SU-DHL-6 (cell line): ENCODE results near the gene GNG11.

Experiments used
- H2AFZ ChIP-seq: fragments of 200-600 bp; sonication (generic); 2 replicates; pipeline ENCODE4 v1.6.1; 2014; ENCODE audit warnings: low read depth, mild to moderate bottlenecking, moderate library complexity, mixed read lengths, antibody characterized with exemption, low read length; ENCODE audit not compliant: severe bottlenecking
- H3F3A ChIP-seq: fragments of 200-600 bp; shearing (Covaris generic); 2 replicates; pipeline ENCODE4 v1.6.0; 2016; ENCODE audit warnings: antibody characterized with exemption, mild to moderate bottlenecking; ENCODE audit not compliant: insufficient read depth
- H3K27ac ChIP-seq: fragments of 200-600 bp; sonication (generic); 2 replicates; pipeline ENCODE4 v1.5.1; 2016; ENCODE audit warnings: low read depth, mild to moderate bottlenecking, low read length, moderate library complexity, mixed read lengths
- H3K27me3 ChIP-seq: fragments of 200-600 bp; sonication (generic), shearing (Covaris generic); 2 replicates; pipeline ENCODE4 v1.6.0; 2014; ENCODE audit warnings: mild to moderate bottlenecking, low read length
- H3K36me3 ChIP-seq: fragments of 200-600 bp; sonication (generic); 2 replicates; pipeline ENCODE4 v1.6.1; 2014; ENCODE audit warnings: mild to moderate bottlenecking, low read length, mixed read lengths
- H3K4me2 ChIP-seq: fragments of 300-600, 200-600 bp; shearing (Covaris generic), sonication (generic); 2 replicates; pipeline ENCODE4 v1.6.0; 2014; ENCODE audit warnings: low read length, low read depth, mild to moderate bottlenecking; ENCODE audit not compliant: poor library complexity, severe bottlenecking
- H3K4me3 ChIP-seq: fragments of 200-600 bp; sonication (generic); 2 replicates; pipeline ENCODE4 v1.5.1; 2014; ENCODE audit warnings: antibody characterized with exemption, low read length, mild to moderate bottlenecking, mixed read lengths; ENCODE audit not compliant: insufficient read depth, poor library complexity, severe bottlenecking
- H3K79me2 ChIP-seq: fragments of 200-600 bp; sonication (generic); 2 replicates; pipeline ENCODE4 v1.6.1; 2014; ENCODE audit warnings: mild to moderate bottlenecking, low read length, moderate library complexity; ENCODE audit not compliant: insufficient read depth
- H3K9ac ChIP-seq: fragments of 200-600 bp; sonication (generic); 2 replicates; pipeline ENCODE4 v1.7.0; 2014; ENCODE audit warnings: mild to moderate bottlenecking, low read length
- H3K9me2 ChIP-seq: fragments of 200-600 bp; sonication (generic); replicated peaks from 2 replicates; pipeline ENCODE4 v1.6.1; 2014; ENCODE audit warnings: low read length; ENCODE audit not compliant: insufficient read depth
- H3K9me3 ChIP-seq: fragments of 200-600 bp; sonication (generic); 2 replicates; pipeline ENCODE4 v1.6.1; 2014; ENCODE audit warnings: low read length, mixed read lengths; ENCODE audit not compliant: insufficient read depth
- H4K20me1 ChIP-seq: fragments of 200-600 bp; sonication (generic); 2 replicates; pipeline ENCODE4 v1.6.1; 2014; ENCODE audit warnings: low read depth, mild to moderate bottlenecking, antibody characterized with exemption, low read length, moderate library complexity, mixed read lengths
- EZH2phosphoT487 ChIP-seq: fragments of 200-600 bp; sonication (generic), shearing (Covaris generic); conservative IDR thresholded peaks from 2 replicates; pipeline ENCODE4 v1.6.1; 2018; ENCODE audit warnings: mild to moderate bottlenecking, antibody characterized with exemption, low read length, moderate library complexity, mixed read lengths
- TF ChIP-seq, protein P1 (sequence below): fragments of 200-600 bp; sonication (generic); IDR thresholded peaks from one replicate; pipeline ENCODE4 v1.5.1; 2017; ENCODE audit warnings: antibody characterized with exemption, mild to moderate bottlenecking, low read length, moderate library complexity; ENCODE audit not compliant: insufficient read depth, poor library complexity, severe bottlenecking

The GNG11 gene

DNA sequence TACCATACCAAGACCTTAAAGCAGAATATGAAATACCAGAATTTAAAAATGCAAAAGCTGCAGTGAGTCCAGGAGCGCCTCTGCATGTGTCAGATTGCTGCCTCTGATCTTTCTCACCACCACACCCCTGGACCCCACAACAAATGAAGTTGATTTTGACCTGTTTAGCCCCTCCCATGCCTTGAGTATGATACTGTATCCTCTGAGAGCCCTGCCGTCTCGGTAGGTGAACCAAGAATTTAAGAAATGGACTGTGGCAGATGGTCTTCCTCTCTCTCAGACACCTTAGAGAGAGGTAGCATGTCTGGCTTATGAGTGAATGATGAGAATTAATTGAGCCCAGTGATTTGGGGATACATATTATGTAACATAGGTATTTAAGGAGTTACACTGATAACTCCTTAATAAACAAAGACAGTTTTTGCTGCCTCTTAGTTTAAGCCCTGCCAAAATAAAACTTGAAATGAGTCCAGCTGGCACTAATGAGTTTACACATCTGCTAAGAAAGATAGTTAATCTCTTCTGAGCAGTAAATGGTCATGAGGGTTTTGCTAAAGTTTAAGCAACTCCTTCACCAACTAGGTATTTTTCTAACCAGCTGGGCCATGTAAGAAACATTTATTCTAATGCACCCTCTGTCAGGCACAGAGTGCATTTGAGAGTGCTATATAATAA, 26.4 kb upstream of the GNG11 start:
- no peak overlapping the region for H3K4me3 ChIP-seq
- H3K9me2 ChIP-seq: no peaks in the 10 kb centered on the region
- no peaks in the 10 kb centered on the region for H3F3A ChIP-seq
- H3K27ac ChIP-seq: no peak overlapping the region
- no peak overlapping the region for H3K9ac ChIP-seq
- H3K27me3 ChIP-seq: no peaks in the 10 kb centered on the region
- H3K9me3 ChIP-seq: no peaks in the 10 kb centered on the region
- H2AFZ ChIP-seq: no peak overlapping the region
- TF ChIP-seq, protein P1, sequence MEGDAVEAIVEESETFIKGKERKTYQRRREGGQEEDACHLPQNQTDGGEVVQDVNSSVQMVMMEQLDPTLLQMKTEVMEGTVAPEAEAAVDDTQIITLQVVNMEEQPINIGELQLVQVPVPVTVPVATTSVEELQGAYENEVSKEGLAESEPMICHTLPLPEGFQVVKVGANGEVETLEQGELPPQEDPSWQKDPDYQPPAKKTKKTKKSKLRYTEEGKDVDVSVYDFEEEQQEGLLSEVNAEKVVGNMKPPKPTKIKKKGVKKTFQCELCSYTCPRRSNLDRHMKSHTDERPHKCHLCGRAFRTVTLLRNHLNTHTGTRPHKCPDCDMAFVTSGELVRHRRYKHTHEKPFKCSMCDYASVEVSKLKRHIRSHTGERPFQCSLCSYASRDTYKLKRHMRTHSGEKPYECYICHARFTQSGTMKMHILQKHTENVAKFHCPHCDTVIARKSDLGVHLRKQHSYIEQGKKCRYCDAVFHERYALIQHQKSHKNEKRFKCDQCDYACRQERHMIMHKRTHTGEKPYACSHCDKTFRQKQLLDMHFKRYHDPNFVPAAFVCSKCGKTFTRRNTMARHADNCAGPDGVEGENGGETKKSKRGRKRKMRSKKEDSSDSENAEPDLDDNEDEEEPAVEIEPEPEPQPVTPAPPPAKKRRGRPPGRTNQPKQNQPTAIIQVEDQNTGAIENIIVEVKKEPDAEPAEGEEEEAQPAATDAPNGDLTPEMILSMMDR: no peak
- no peaks in the 10 kb centered on the region for H3K79me2 ChIP-seq
- H4K20me1 ChIP-seq: no peaks in the 10 kb centered on the region
- no peak overlapping the region for H3K4me2 ChIP-seq
- H3K36me3 ChIP-seq: no peaks in the 10 kb centered on the region

DNA sequence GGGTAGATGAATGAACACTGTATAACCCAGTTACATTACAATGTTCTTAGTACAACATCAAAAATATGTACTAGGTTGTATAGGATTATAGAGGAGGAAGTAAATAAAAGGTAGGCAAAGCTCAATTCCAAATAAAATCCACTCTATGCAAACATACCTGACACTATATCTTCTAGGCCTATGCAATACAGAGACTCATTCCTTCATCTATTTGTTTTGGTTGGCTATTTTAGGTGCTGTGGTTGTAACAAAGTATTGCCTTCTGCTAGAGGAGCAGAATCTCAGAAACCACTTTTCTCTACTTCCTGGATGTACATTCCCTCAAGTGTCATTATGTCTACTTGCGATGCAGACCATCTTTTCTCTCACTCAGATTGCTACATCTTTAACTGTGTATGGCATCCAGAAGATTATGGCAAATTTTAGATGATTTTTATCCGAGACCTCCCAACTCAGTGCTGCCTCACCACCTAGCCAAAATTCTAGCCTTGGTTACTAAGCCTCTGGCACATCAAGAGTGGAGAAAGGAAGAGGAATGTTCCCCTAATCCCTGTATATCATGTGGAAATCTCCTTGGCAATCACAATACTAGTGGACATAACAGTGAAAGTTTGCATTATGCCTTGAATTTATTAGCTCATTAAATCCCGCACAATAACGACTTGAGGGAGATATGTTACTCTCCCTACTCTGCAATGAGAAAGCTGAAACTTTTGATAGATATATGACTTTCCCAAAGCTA, 25.5 kb upstream of the GNG11 start:
- Histone ChIP-seq H3F3A (no peaks in the 10 kb centered on the region), H4K20me1 (no peaks in the 10 kb centered on the region), H3K79me2 (no peaks in the 10 kb centered on the region), H3K4me2 (no peak overlapping the region), H3K36me3 (no peaks in the 10 kb centered on the region), H3K9me2 (no peaks in the 10 kb centered on the region), H3K27ac (no peak overlapping the region), H3K27me3 (no peaks in the 10 kb centered on the region), H2AFZ (no peak overlapping the region), H3K9me3 (no peaks in the 10 kb centered on the region), H3K4me3 (no peak overlapping the region), H3K9ac (no peak overlapping the region)
- TF ChIP-seq EZH2phosphoT487: no peak
- TF ChIP-seq, protein P1: no peak

DNA sequence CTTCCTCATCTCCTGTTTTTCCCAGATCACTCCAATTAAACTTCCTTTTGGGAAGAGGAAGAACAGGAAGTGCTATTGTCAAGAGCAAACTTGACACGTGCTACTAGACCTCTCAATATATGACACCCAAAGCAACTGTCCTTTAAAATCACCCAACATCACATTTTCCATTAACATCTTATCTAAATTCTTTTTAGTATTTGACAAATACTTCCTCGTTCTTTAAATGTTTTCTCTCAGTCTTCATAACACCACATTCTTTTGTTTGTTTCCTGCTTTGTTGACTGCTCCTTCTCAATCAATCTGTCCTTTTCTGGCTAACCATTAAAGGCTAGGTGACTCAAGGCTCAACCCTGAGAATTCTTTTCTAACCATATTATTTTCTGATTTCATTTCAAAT, 23.9 kb upstream of the GNG11 start:
- no peaks in the 10 kb centered on the region for H3K36me3 ChIP-seq
- H3F3A ChIP-seq: no peaks in the 10 kb centered on the region
- no peaks in the 10 kb centered on the region for H3K79me2 ChIP-seq
- H2AFZ ChIP-seq: no peak overlapping the region
- H4K20me1 ChIP-seq: no peaks in the 10 kb centered on the region
- H3K9me2 ChIP-seq: no peaks in the 10 kb centered on the region
- no peak for TF ChIP-seq EZH2phosphoT487
- TF ChIP-seq, protein P1: no peak
- no peaks in the 10 kb centered on the region for H3K27me3 ChIP-seq
- H3K9me3 ChIP-seq: no peaks in the 10 kb centered on the region
- H3K4me2 ChIP-seq: no peak overlapping the region
- H3K27ac ChIP-seq: no peak overlapping the region
- no peak overlapping the region for H3K9ac ChIP-seq
- H3K4me3 ChIP-seq: no peak overlapping the region
